Fibroblast of lung (primary cell): ENCODE data around the gene HILPDA. TPM values are rescaled to one million over a fixed set of nuclear protein-coding genes. Genes with fewer than 3 reads are reported as not detected.
"Not testable (repeated sequence)": the region's sequence is repeated elsewhere in the genome, so short reads cannot be mapped to it uniquely, and the experiment has no call there.

ENCODE experiments used
- DNase-seq, 2 donors: peaks; one replicate each; pipeline versions ENCODE4 v3.0.0 to v3.0.0-alpha.2; 2010; ENCODE audit warnings: low read depth in 2 of 2
- H2AFZ ChIP-seq: 2 replicates; pipeline ENCODE4 v1.5.1; 2012; ENCODE audit warnings: low read length, control low read depth, inconsistent platforms
- H3K27ac ChIP-seq: 2 replicates; pipeline ENCODE4 v1.5.1; 2011; ENCODE audit warnings: low read length, control low read depth; ENCODE audit not compliant: insufficient read depth
- H3K27me3 ChIP-seq: 2 replicates; pipeline ENCODE4 v1.5.1; 2011; ENCODE audit warnings: mild to moderate bottlenecking, low read length; ENCODE audit not compliant: control insufficient read depth, insufficient read depth
- H3K36me3 ChIP-seq: 2 replicates; pipeline ENCODE4 v1.5.1; 2011; ENCODE audit warnings: low read length; ENCODE audit not compliant: control insufficient read depth, insufficient read depth
- H3K4me1 ChIP-seq: 2 replicates; pipeline ENCODE4 v1.5.1; 2011; ENCODE audit warnings: low read length; ENCODE audit not compliant: control insufficient read depth, insufficient read depth; ENCODE audit errors: extremely low read depth
- H3K4me2 ChIP-seq: 2 replicates; pipeline ENCODE4 v1.5.1; 2011; ENCODE audit warnings: low read length, control low read depth; ENCODE audit not compliant: insufficient read depth; ENCODE audit errors: extremely low read depth
- H3K4me3 ChIP-seq, 4 experiments: fragments of 200-600 bp in 1 of 4; sonication (generic) in 1 of 4; replicated peaks in 1 of 4; 2 replicates each; pipeline ENCODE4 v1.5.1; 2011 to 2016; ENCODE audit warnings: low read length in 4 of 4, low read depth in 3 of 4, mild to moderate bottlenecking in 3 of 4, control low read depth in 2 of 4, inconsistent platforms in 1 of 4, mixed read lengths in 1 of 4; ENCODE audit not compliant: insufficient read depth in 1 of 4; ENCODE audit errors: control extremely low read depth in 1 of 4
- H3K79me2 ChIP-seq: 2 replicates; pipeline ENCODE4 v1.5.1; 2012; ENCODE audit warnings: mild to moderate bottlenecking, low read length, inconsistent platforms; ENCODE audit not compliant: control insufficient read depth, insufficient read depth
- H3K9ac ChIP-seq: 2 replicates; pipeline ENCODE4 v1.5.1; 2011; ENCODE audit warnings: mild to moderate bottlenecking, low read length, control low read depth; ENCODE audit not compliant: insufficient read depth
- H3K9me3 ChIP-seq: 2 replicates; pipeline ENCODE4 v1.5.1; 2012; ENCODE audit warnings: low read depth, low read length; ENCODE audit not compliant: control insufficient read depth, insufficient read depth
- H4K20me1 ChIP-seq: 2 replicates; pipeline ENCODE4 v1.5.1; 2011; ENCODE audit warnings: low read length; ENCODE audit not compliant: control insufficient read depth, insufficient read depth; ENCODE audit errors: extremely low read depth
- polyA plus RNA-seq, 2 donors: library from polyadenylated mRNA; depleted of rRNA in 1 of 2; stranded (reverse) in 1 of 2; unstranded in 1 of 2; fragments of >200 nt; gene quantifications; 2 replicates each; pipeline ENCODE4 v1.2.1, GENCODE V29; 2011 to 2012; ENCODE audit warnings: missing spikeins in 1 of 2
- total RNA-seq: library from RNA; depleted of rRNA; stranded (reverse); fragments of >200 nt; gene quantifications from 2 replicates; pipeline ENCODE4 v1.2.1, GENCODE V29; 2014
- TF ChIP-seq, protein P1 (sequence below), 2 donors: IDR thresholded peaks in 1 of 2; conservative IDR thresholded peaks in 1 of 2; 1 replicate in 1 of 2; 2 replicates in 1 of 2; pipeline ENCODE4 v1.5.1; 2011 to 2012; ENCODE audit warnings: low read length in 2 of 2, control low read depth in 1 of 2, inconsistent platforms in 1 of 2, low read depth in 1 of 2, mild to moderate bottlenecking in 1 of 2

The HILPDA gene
- total and polyA plus RNA-seq, 2 donors (not counting 1 experiment from before 2014, with no cell fraction given): 17.7 to 20.1 TPM

DNA sequence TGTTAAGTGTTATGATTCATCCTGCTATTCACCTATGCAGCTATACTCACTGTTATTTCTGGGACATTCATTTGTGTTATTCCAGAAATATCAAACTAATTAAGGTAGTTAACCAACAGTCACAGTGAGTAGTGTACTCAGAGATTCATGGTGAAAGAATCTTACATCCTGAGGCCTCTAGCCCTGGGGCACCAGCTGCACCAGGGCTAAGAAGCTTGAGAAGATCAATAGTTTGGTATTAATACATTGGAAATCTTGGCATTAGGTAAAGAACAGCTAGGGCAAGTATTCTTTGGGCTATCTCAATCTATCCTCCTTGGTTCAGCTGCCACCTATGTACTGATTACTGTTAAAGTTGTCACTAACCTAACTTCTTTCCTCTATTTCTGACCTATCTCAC lies 11.2 kb downstream of the HILPDA start:
- not testable (repeated sequence) for H3K4me3 ChIP-seq, H3K4me2 ChIP-seq, H3K79me2 ChIP-seq, DNase-seq, H2AFZ ChIP-seq, H3K27ac ChIP-seq, H3K9ac ChIP-seq, H3K36me3 ChIP-seq, H3K9me3 ChIP-seq, H3K27me3 ChIP-seq, H3K4me1 ChIP-seq, H4K20me1 ChIP-seq

DNA sequence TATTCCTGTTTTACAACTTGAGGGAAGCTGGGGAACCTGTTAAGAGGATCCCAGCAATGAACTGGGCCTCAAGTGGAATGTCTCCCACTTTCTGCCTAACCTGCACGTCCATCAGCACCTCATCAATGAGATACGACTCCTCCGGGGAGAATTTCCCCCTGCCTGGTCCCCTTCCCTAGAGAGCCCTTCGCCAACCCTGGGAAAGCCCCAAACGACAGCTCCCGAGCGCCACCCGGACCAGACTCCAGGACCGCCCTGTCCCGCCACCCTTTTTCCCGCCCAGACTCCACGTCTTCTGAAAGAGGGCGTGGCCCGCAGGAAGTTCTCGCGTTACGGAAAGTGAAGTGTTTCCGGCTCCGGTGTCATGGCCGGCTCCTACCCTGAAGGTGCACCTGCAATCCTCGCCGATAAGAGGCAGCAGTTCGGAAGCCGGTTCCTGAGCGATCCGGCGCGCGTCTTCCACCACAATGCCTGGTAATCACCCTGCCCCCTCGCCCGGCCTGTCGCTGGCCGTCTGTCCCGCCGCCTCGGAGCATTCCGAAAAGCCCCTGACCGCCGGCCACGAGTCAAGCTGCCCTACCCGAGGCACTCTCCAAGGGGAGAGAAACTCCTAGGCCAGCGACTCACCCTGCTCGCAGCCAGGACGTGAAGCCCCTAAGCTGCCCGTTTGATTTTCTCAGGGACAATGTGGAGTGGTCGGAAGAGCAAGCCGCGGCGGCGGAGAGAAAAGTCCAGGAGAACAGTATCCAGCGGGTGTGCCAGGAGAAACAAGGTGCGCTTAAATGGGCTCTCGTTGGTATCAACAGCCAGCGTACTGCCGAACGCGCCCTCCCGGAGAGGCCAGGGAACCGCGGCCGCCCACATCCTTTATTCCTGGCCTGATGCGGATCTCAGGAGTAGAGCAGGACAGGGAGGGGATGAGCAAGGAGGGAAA lies 21.0 kb downstream of the HILPDA start, which contains the start of gene METTL2B:
METTL2B (plus strand) TSS at position 347 of the 934 bp plus-strand sequence; CDS start at position 365, 18 bp downstream.
- peak within 1 kb of the TSS; percentile 70 for H3K27ac ChIP-seq

DNA sequence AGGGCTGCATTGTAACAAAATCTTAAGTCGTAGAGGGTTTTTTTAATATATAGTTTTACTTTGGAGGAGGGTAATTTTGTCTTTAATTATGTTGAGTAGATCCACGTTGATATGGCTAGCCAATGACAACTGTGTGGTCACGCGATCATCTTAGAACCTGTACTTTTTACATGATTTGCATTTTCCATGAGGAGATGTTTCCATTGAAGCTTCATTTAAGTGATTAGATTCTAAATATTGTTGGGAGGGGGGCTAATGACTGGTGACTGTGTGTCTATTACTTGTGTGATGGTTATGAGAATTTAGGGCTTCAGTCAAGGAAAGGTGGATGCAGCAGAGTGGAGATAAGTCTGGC lies 21.6 kb downstream of the HILPDA start:
- not testable (repeated sequence) for H4K20me1 ChIP-seq, H2AFZ ChIP-seq, H3K9me3 ChIP-seq, H3K4me1 ChIP-seq, H3K36me3 ChIP-seq, H3K27me3 ChIP-seq, DNase-seq
- peak overlapping the region; percentile 90 for H3K4me2 ChIP-seq
- H3K79me2 ChIP-seq: peaks cover 13% of the 10 kb centered on the region
- peak overlapping the region; percentile 61 for H3K9ac ChIP-seq
- H3K4me3 ChIP-seq: peak overlapping the region; percentile 55 to 89 (median 66)
- peak overlapping the region; percentile 70 for H3K27ac ChIP-seq

More for the DNA sequence above, 21.0 kb downstream of the HILPDA start, which contains the start of gene METTL2B:
- peak; percentile 86 to 88 for DNase-seq
- peak within 1 kb of the TSS; percentile 61 for H3K9ac ChIP-seq
- H3K4me3 ChIP-seq: peak within 1 kb of the TSS; percentile 55 to 89 (median 66)
- not testable (repeated sequence) for H4K20me1 ChIP-seq, H3K4me1 ChIP-seq, H3K27me3 ChIP-seq, H3K36me3 ChIP-seq, H3K9me3 ChIP-seq
- TF ChIP-seq, protein P1, sequence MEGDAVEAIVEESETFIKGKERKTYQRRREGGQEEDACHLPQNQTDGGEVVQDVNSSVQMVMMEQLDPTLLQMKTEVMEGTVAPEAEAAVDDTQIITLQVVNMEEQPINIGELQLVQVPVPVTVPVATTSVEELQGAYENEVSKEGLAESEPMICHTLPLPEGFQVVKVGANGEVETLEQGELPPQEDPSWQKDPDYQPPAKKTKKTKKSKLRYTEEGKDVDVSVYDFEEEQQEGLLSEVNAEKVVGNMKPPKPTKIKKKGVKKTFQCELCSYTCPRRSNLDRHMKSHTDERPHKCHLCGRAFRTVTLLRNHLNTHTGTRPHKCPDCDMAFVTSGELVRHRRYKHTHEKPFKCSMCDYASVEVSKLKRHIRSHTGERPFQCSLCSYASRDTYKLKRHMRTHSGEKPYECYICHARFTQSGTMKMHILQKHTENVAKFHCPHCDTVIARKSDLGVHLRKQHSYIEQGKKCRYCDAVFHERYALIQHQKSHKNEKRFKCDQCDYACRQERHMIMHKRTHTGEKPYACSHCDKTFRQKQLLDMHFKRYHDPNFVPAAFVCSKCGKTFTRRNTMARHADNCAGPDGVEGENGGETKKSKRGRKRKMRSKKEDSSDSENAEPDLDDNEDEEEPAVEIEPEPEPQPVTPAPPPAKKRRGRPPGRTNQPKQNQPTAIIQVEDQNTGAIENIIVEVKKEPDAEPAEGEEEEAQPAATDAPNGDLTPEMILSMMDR (conservative IDR thresholded peaks at IDR 0.05 in 1 of 2, IDR thresholded peaks at IDR 0.05 in 1 of 2; ENCODE audit: low read depth in 1 of 2, low read length in 2 of 2): peak; percentile 22 to 40
- H3K4me2 ChIP-seq: peak within 1 kb of the TSS; percentile 90
- H3K79me2 ChIP-seq: peaks cover 13% of the 10 kb centered on the region
- peak within 1 kb of the TSS; percentile 87 for H2AFZ ChIP-seq

DNA sequence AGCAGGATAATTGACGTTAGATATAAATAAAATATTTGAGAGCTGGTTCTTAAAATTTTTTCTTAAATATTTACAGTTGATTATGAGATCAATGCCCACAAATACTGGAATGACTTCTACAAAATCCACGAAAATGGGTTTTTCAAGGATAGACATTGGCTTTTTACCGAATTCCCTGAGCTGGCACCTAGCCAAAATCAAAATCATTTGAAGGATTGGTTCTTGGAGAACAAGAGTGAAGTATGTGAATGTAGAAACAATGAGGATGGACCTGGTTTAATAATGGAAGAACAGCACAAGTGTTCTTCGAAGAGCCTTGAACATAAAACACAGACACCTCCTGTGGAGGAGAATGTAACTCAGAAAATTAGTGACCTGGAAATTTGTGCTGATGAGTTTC lies 23.4 kb downstream of the HILPDA start:
- H3K4me2 ChIP-seq, H3K9me3 ChIP-seq, H3K4me1 ChIP-seq, DNase-seq, H3K36me3 ChIP-seq, H3K9ac ChIP-seq, H3K27ac ChIP-seq, H2AFZ ChIP-seq, H4K20me1 ChIP-seq, H3K4me3 ChIP-seq, H3K27me3 ChIP-seq: not testable (repeated sequence)
- H3K79me2 ChIP-seq: peaks cover 13% of the 10 kb centered on the region

DNA sequence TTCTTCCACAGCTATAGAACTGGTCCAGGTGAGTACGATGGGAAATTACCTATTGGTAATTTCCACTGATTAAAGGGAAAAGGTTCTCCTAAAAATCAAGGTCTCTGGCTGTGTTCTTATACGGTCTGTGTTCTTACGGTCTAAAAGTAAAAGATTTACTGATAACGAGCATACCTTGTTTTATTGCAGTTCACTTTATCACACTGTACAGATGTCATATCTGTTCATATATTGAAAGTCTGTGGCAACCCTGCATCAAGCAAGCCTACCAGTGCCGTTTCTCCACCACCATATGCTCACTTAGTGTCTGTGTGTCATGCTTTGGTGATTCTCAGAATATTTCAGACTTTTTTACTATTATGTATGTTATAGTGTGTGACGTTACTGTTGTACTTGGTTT lies 32.5 kb downstream of the HILPDA start:
- not testable (repeated sequence) for H3K9ac ChIP-seq, H4K20me1 ChIP-seq, DNase-seq, H3K79me2 ChIP-seq, H3K36me3 ChIP-seq, H3K4me2 ChIP-seq, H2AFZ ChIP-seq, H3K4me1 ChIP-seq, H3K27me3 ChIP-seq, H3K4me3 ChIP-seq, H3K27ac ChIP-seq, H3K9me3 ChIP-seq
